ENCODE data around the gene PRICKLE2.

The PRICKLE2 gene

GRCh38 chr3:64046592-64046991 lies 178.7 kb downstream of the PRICKLE2 start:
- H3K4me1 ChIP-seq (ENCODE audit: control insufficient read depth, insufficient read depth, low read length, poor library complexity, severe bottlenecking) = no peaks in the 10 kb centered on the region
- H3K27ac ChIP-seq (ENCODE audit: insufficient read depth, low read length, poor library complexity, severe bottlenecking) = no peak overlapping the region
- H3K36me3 ChIP-seq (ENCODE audit: control insufficient read depth, insufficient read depth, low read length) = no peaks in the 10 kb centered on the region
- no peaks in the 10 kb centered on the region for H3K9me3 ChIP-seq (ENCODE audit: control insufficient read depth, low read length)
- H3K4me3 ChIP-seq (ENCODE audit: insufficient read depth, low read depth, low read length, poor library complexity, severe bottlenecking) = no peak overlapping the region
- no peaks in the 10 kb centered on the region for H3K27me3 ChIP-seq (replicated peaks; ENCODE audit: control insufficient read depth, insufficient read depth, low read length, poor library complexity, severe bottlenecking)
- no peak for DNase-seq

- H3K27ac ChIP-seq (ENCODE audit: insufficient read depth, low read length, poor library complexity, severe bottlenecking) = no peak overlapping the region
- no peaks in the 10 kb centered on the region for H3K4me1 ChIP-seq (ENCODE audit: control insufficient read depth, insufficient read depth, low read length, poor library complexity, severe bottlenecking)
- no peak for DNase-seq
- H3K9me3 ChIP-seq (ENCODE audit: control insufficient read depth, low read length) = no peaks in the 10 kb centered on the region
- H3K27me3 ChIP-seq (replicated peaks; ENCODE audit: control insufficient read depth, insufficient read depth, low read length, poor library complexity, severe bottlenecking) = no peaks in the 10 kb centered on the region
- H3K4me3 ChIP-seq (ENCODE audit: insufficient read depth, low read depth, low read length, poor library complexity, severe bottlenecking) = no peak overlapping the region
- H3K36me3 ChIP-seq (ENCODE audit: control insufficient read depth, insufficient read depth, low read length) = no peaks in the 10 kb centered on the region
These were observed 182.3 kb downstream of the PRICKLE2 start for GRCh38 chr3:64042952-64043351.
